ENCODE results near the gene ARHGEF39. TPM values are rescaled to one million over a fixed set of nuclear protein-coding genes. Genes with fewer than 3 reads are reported as not detected.
A peak's percentile ranks its signal among the peaks of the same experiment; 100 is the strongest.
"Not testable (repeated sequence)": the region's sequence is repeated elsewhere in the genome, so short reads cannot be mapped to it uniquely, and the experiment has no call there.

Gene ARHGEF39
- total RNA-seq, 4 donors from 2014 or later = 1.6 to 7.4 (median 5.8) TPM

DNA sequence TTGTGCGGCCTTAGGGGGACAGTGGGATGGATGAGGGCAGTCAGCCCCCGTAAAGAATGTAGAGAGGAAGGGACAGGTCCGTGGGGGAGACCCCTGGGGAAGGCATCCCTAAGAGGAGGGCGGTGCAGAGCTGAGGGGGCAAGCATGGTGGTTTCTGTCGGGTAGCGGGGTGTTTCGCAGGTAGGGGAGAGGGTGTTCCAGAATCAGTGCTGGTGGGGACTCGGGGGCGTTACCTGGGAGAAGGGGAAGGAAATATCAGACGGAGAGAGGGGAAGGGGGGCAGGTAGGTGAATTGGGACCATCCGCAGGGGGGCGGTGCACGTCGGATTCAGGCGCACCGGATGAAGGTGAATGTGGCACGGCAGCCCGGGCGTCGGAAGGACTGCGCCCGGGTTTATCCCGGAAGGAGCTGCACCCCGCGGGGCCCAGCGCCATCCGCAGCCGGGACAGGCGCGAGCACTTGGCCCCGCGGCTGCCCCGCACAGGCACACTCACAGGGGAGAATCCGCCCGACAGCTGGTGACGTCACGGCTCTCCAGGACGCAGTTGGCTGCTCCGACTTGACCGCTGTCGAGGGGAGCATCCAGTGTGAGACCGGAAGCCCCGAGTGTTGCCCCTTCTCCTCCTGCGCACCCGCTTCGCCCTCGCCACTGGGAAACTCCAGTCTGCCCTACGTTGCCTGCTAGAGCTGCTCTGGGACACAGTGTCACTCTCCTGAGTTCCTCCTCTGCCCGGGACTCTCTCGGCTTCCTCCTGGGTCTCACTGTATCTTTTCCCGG is 48.1 kb downstream of the ARHGEF39 start:
- Histone ChIP-seq H3K4me3 (peak overlapping the region; percentile 10 to 38 (median 26)), H3K9me3 (no peaks in the 10 kb centered on the region), H3K27ac (peak overlapping the region in 1 of 4 donors; percentile 5), H3K4me1 (peaks cover 3 to 9% (median 8%) of the 10 kb centered on the region in 4 donors), H3K36me3 (no peaks in the 10 kb centered on the region), H3K27me3 (no peaks in the 10 kb centered on the region)
- TF ChIP-seq, protein P1, sequence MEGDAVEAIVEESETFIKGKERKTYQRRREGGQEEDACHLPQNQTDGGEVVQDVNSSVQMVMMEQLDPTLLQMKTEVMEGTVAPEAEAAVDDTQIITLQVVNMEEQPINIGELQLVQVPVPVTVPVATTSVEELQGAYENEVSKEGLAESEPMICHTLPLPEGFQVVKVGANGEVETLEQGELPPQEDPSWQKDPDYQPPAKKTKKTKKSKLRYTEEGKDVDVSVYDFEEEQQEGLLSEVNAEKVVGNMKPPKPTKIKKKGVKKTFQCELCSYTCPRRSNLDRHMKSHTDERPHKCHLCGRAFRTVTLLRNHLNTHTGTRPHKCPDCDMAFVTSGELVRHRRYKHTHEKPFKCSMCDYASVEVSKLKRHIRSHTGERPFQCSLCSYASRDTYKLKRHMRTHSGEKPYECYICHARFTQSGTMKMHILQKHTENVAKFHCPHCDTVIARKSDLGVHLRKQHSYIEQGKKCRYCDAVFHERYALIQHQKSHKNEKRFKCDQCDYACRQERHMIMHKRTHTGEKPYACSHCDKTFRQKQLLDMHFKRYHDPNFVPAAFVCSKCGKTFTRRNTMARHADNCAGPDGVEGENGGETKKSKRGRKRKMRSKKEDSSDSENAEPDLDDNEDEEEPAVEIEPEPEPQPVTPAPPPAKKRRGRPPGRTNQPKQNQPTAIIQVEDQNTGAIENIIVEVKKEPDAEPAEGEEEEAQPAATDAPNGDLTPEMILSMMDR (IDR thresholded peaks at IDR 0.05) = peak in 1 of 5 experiments; percentile 17
- TF ChIP-seq EP300 (IDR thresholded peaks at IDR 0.05; ENCODE audit: low read depth) (no peak), POLR2AphosphoS5 (IDR thresholded peaks at IDR 0.05) (no peak)
- 5 to 11% methylated on average over 20 to 45 of the region's 51 CpGs for WGBS, 2 donors (ENCODE audit: low coverage in 1 of 2)
- in situ Hi-C loops (cut with MboI; ENCODE audit: low pct_ligation_motif_present in 1 of 4, low pct_unique_long_range_greater_than_20kb in 1 of 4, low sequenced_read_pairs in 3 of 4) = no loop called here
- peak; percentile 82 for DNase-seq
- intact Hi-C loops (cut with DNase I; ENCODE audit: low total_unique reads) = no loop called here

DNA sequence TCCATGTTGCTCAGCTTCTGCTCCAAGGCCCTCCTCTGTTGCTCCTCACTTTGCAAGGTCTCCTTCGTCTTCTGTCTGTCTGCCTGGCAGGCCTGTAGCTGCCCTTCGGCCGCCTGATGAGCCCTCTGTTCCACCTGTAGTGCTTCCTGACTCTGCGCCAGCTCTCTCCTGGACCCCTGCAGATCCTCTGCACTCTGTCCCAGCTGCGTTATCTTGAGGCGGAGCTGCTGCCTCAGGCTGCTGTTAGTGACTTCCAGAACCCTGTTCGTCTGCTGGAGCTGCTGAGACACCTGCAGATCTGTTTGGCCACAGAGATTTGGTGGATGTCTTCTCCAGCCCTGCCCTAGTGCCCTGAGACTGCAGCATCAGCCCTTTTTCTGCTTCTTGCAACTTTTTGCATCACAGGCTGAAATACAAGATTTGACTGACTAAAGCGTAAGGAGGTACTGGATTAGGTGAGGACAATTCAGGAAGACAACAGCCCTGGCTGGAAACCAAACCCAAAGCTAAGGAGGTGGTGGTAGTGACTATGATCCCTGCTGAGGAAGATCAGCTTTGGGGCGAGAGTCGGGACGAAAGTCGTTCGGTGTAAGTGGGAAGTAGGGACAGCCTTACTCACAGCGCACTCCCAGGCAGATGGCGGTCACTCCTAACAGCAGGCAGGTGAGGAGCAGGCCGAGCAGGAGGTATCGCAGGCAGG is 48.9 kb downstream of the ARHGEF39 start:
- no peak for TF ChIP-seq POLR2A (IDR thresholded peaks at IDR 0.05)
- TF ChIP-seq, protein P1 (IDR thresholded peaks at IDR 0.05) = no peak
- no peak for TF ChIP-seq POLR2AphosphoS5 (IDR thresholded peaks at IDR 0.05)
- no peak for TF ChIP-seq EP300 (IDR thresholded peaks at IDR 0.05; ENCODE audit: low read depth)
- Histone ChIP-seq H3K27me3 (no peaks in the 10 kb centered on the region), H3K36me3 (no peaks in the 10 kb centered on the region), H3K27ac (no peak overlapping the region), H3K9me3 (no peaks in the 10 kb centered on the region), H3K4me3 (no peak overlapping the region), H3K4me1 (peaks cover 3 to 9% (median 8%) of the 10 kb centered on the region in 4 donors)
- intact Hi-C loops (cut with DNase I; ENCODE audit: low total_unique reads) = no loop called here
- in situ Hi-C loops (cut with MboI; ENCODE audit: low pct_ligation_motif_present in 1 of 4, low pct_unique_long_range_greater_than_20kb in 1 of 4, low sequenced_read_pairs in 3 of 4) = no loop called here
- DNase-seq = no peak
- WGBS, 2 donors (ENCODE audit: low coverage in 1 of 2) = 87 to 100% methylated on average over 1 to 17 of the region's 17 CpGs

DNA sequence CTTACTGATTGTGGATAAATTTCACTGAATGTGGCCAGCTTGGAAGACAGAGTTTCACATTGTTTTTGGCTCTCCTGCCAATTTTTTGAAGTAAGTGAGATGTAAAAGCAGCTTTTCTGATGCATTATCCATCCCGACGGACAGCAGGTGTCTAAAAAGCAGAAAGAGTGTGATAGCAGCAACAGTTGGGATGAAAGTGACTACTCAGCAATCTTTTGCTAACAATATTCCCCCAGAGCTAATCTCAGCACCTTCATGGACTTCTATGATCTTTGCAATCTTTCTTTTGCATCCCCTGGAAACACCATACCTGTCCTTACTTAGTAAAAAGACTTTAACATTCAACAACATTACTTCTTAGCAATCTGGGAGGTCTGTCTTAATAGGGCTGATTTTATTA is 52.2 kb downstream of the ARHGEF39 start:
- intact Hi-C loops (cut with DNase I; ENCODE audit: low total_unique reads) (no loop called here), in situ Hi-C loops (cut with MboI; ENCODE audit: low pct_ligation_motif_present in 1 of 4, low pct_unique_long_range_greater_than_20kb in 1 of 4, low sequenced_read_pairs in 3 of 4) (no loop called here)
- Histone ChIP-seq H3K36me3 (peaks cover 0 to 13% (median 5%) of the 10 kb centered on the region in 4 donors), H3K9me3 (no peaks in the 10 kb centered on the region), H3K27me3 (no peaks in the 10 kb centered on the region), H3K4me3 (no peak overlapping the region), H3K4me1 (peaks cover 3 to 8% (median 6%) of the 10 kb centered on the region in 4 donors), H3K27ac (no peak overlapping the region)
- no peak for DNase-seq
- TF ChIP-seq POLR2AphosphoS5 (IDR thresholded peaks at IDR 0.05) (no peak), EP300 (IDR thresholded peaks at IDR 0.05; ENCODE audit: low read depth) (no peak), POLR2A (IDR thresholded peaks at IDR 0.05) (no peak)
- TF ChIP-seq, protein P1 (IDR thresholded peaks at IDR 0.05) = no peak
- WGBS, 2 donors (ENCODE audit: low coverage in 1 of 2) = 95% methylated on average over 2 of the region's 2 CpGs; no CpG with 5 or more reads in 1 of the 2 donors

DNA sequence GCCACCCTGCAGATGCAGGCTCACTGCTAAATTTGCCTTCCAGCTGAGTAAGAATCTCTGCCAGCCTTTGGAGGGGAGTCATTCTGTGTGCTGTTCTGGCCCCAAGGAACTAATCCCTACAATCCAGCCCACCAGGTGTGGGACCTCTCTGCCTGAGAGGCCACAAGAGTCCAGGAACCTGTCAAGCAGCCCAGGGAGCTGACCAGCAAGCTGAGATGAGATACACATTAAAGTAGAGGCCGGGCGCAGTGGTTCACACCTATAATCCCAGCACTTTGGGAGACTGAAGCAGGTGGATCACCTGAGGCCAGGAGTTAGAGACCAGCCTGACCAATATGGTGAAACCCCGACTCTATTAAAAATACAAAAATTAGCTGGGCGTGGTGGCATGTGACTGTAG is 52.9 kb downstream of the ARHGEF39 start:
- WGBS, 2 donors (ENCODE audit: low coverage in 1 of 2) = 85% methylated on average over 4 of the region's 4 CpGs; no CpG with 5 or more reads in 1 of the 2 donors
- H3K36me3 ChIP-seq = peaks cover 0 to 14% (median 7%) of the 10 kb centered on the region in 4 donors
- H3K9me3 ChIP-seq; H3K4me3 ChIP-seq; H3K27me3 ChIP-seq; DNase-seq; H3K4me1 ChIP-seq; intact Hi-C loops (cut with DNase I; ENCODE audit: low total_unique reads); in situ Hi-C loops (cut with MboI; ENCODE audit: low pct_ligation_motif_present in 1 of 4, low pct_unique_long_range_greater_than_20kb in 1 of 4, low sequenced_read_pairs in 3 of 4); H3K27ac ChIP-seq: not testable (repeated sequence)
